ENCODE data around the gene AATK. TPM values are rescaled to one million over a fixed set of nuclear protein-coding genes. Genes with fewer than 3 reads are reported as not detected.
A peak's percentile ranks its signal among the peaks of the same experiment; 100 is the strongest.

The AATK gene
- total RNA-seq, 4 donors from 2014 or later = 0.51 to 5.9 (median 3.0) TPM

GRCh38 chr17:81103379-81103778, 62.6 kb downstream of the AATK start:
- DNase-seq = no peak
- Histone ChIP-seq H3K36me3 (no peaks in the 10 kb centered on the region), H3K27me3 (no peaks in the 10 kb centered on the region), H3K4me3 (no peak overlapping the region), H3K27ac (no peak overlapping the region), H3K9me3 (no peaks in the 10 kb centered on the region), H3K4me1 (peaks cover 0 to 2% of the 10 kb centered on the region in 2 donors)
- no peak for TF ChIP-seq POLR2A (IDR thresholded peaks at IDR 0.05)
- no peak for TF ChIP-seq CTCF (IDR thresholded peaks at IDR 0.05)
- intact Hi-C loops (cut with DNase I; ENCODE audit: low total_unique reads) = no loop called here

- H3K9me3 ChIP-seq = no peaks in the 10 kb centered on the region
- peaks cover 4 to 7% of the 10 kb centered on the region in 2 donors for H3K4me1 ChIP-seq
- no peak for DNase-seq
- no peaks in the 10 kb centered on the region for H3K36me3 ChIP-seq
- no peak overlapping the region for H3K4me3 ChIP-seq
- intact Hi-C loops (cut with DNase I; ENCODE audit: low total_unique reads) = no loop called here
- no peaks in the 10 kb centered on the region for H3K27me3 ChIP-seq
- no peak for TF ChIP-seq POLR2A (IDR thresholded peaks at IDR 0.05)
- no peak for TF ChIP-seq CTCF (IDR thresholded peaks at IDR 0.05)
- no peak overlapping the region for H3K27ac ChIP-seq
Observed at GRCh38 chr17:81102869-81103268, 63.2 kb downstream of the AATK start.

GRCh38 chr17:81102352-81102751, 63.7 kb downstream of the AATK start:
- Histone ChIP-seq H3K27ac (no peak overlapping the region), H3K4me1 (peaks cover 7 to 9% of the 10 kb centered on the region in 2 donors), H3K27me3 (no peaks in the 10 kb centered on the region), H3K9me3 (no peaks in the 10 kb centered on the region), H3K4me3 (no peak overlapping the region), H3K36me3 (no peaks in the 10 kb centered on the region)
- no peak for DNase-seq
- intact Hi-C loops (cut with DNase I; ENCODE audit: low total_unique reads) = no loop called here
- TF ChIP-seq CTCF (IDR thresholded peaks at IDR 0.05) = no peak
- no peak for TF ChIP-seq POLR2A (IDR thresholded peaks at IDR 0.05)

- H3K4me3 ChIP-seq = no peak overlapping the region
- H3K36me3 ChIP-seq = no peaks in the 10 kb centered on the region
- intact Hi-C loops (cut with DNase I; ENCODE audit: low total_unique reads) = no loop called here
- peaks cover 7 to 13% of the 10 kb centered on the region in 2 donors for H3K4me1 ChIP-seq
- DNase-seq = peak; percentile 66 to 77
- TF ChIP-seq POLR2A (IDR thresholded peaks at IDR 0.05) (peak in 1 of 2 donors; percentile 41), CTCF (IDR thresholded peaks at IDR 0.05) (peak; percentile 98 to 100 (median 99))
- H3K27me3 ChIP-seq = no peaks in the 10 kb centered on the region
- no peak overlapping the region for H3K27ac ChIP-seq
- no peaks in the 10 kb centered on the region for H3K9me3 ChIP-seq
Observed at GRCh38 chr17:81101614-81102306, 64.3 kb downstream of the AATK start.

DNA sequence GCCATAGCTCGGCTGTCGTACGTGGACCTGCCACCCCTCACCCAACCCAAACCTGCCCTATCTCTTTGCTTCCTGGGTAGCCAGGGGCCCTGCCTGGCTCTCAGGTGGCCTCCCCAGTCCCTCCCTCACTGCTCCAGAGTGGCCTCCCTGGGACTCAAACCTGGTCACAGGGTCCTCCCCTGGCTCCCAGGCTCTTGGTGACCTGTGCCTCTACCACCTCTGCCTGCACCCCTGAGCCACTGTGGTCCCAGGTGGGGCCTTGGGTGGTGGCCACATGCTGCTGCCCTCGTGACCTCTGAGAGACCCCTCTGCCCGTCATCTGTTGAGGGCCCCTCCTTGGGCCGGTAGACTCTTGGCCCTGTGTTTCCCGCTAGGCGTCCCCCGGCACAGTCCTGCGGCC, 65.4 kb downstream of the AATK start:
- Histone ChIP-seq H3K27me3 (no peaks in the 10 kb centered on the region), H3K9me3 (no peaks in the 10 kb centered on the region), H3K36me3 (no peaks in the 10 kb centered on the region), H3K27ac (no peak overlapping the region), H3K4me3 (no peak overlapping the region), H3K4me1 (peaks cover 16 to 23% of the 10 kb centered on the region in 2 donors)
- no peak for DNase-seq
- no peak for TF ChIP-seq CTCF (IDR thresholded peaks at IDR 0.05)
- TF ChIP-seq POLR2A (IDR thresholded peaks at IDR 0.05) = no peak
- intact Hi-C loops (cut with DNase I; ENCODE audit: low total_unique reads) = no loop called here
